ENCODE data around the gene PRIM2.
"Not testable (repeated sequence)": the region's sequence is repeated elsewhere in the genome, so short reads cannot be mapped to it uniquely, and the experiment has no call there.

DNA sequence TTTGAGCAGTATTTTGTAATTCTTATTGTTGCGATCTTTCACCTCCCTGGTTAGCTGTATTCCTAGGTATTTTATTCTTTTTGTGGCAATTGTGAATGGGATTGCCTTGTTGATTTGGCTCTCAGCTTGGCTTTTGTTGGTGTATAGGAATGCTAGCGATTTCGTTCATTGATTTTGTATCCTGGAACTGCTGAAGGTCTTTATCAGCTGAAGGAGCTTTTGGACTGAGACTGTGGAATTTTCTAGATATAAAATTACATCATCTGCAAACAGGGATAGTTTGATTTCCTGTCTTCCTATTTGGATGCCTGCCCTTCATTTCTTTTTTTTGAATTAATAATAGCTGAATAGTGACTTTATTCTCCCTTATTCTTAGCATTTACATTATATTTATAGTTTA is 74.6 kb downstream of the PRIM2 start:
- TF ChIP-seq, protein P1, sequence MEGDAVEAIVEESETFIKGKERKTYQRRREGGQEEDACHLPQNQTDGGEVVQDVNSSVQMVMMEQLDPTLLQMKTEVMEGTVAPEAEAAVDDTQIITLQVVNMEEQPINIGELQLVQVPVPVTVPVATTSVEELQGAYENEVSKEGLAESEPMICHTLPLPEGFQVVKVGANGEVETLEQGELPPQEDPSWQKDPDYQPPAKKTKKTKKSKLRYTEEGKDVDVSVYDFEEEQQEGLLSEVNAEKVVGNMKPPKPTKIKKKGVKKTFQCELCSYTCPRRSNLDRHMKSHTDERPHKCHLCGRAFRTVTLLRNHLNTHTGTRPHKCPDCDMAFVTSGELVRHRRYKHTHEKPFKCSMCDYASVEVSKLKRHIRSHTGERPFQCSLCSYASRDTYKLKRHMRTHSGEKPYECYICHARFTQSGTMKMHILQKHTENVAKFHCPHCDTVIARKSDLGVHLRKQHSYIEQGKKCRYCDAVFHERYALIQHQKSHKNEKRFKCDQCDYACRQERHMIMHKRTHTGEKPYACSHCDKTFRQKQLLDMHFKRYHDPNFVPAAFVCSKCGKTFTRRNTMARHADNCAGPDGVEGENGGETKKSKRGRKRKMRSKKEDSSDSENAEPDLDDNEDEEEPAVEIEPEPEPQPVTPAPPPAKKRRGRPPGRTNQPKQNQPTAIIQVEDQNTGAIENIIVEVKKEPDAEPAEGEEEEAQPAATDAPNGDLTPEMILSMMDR (IDR thresholded peaks at IDR 0.05) = not testable (repeated sequence)
- TF ChIP-seq POLR2A, EP300, POLR2AphosphoS5 (IDR thresholded peaks at IDR 0.05): not testable (repeated sequence)
